GM12878 (cell line): ENCODE data around the gene CD79A. TPM values are rescaled to one million over a fixed set of nuclear protein-coding genes. Genes with fewer than 3 reads are reported as not detected.

ENCODE experiments used
- ATAC-seq: fragments of 200-7000 bp; cut with Tn5 transposase; 3 replicates; pipeline ENCODE4 v1.9.1; 2020; ENCODE audit warnings: mild to moderate bottlenecking, moderate library complexity
- BruUV-seq: library from RNA; stranded (reverse); fragments of 400-500 nt; replicated peaks from 2 replicates; lab custom pipeline; 2021; lab: Mats Ljungman, UMichigan
- CTCF ChIA-PET: fragments of 300-600 bp; sonication (Branson Sonifier 250); formaldehyde crosslinking; extraction: SDS; loops from one replicate; lab custom pipeline; 2021; ENCODE audit warnings: inconsistent platforms; lab: Yijun Ruan, JAX
- POLR2A ChIA-PET: fragments of 350-600 bp; formaldehyde crosslinking; extraction: SDS; loops from one replicate; lab custom pipeline; 2021; ENCODE audit warnings: inconsistent platforms; lab: Charles Lee
- RAD21 ChIA-PET: fragments of 300-600 bp; sonication (Branson Sonifier 250); formaldehyde crosslinking; loops from one replicate; lab custom pipeline; 2023; ENCODE audit warnings: antibody characterized with exemption; ENCODE audit not compliant: unreplicated experiment; lab: Charles Lee
- SMC1A ChIA-PET: fragments of 300-600 bp; sonication (Branson Sonifier 250); formaldehyde crosslinking; loops from one replicate; lab custom pipeline; 2023; ENCODE audit not compliant: unreplicated experiment, uncharacterized antibody; lab: Charles Lee
- DNase-seq: peaks from one replicate; pipeline ENCODE4 v3.0.0-alpha.2; 2011; ENCODE audit warnings: low read depth, low spot score
- FAIRE-seq: peaks from 3 replicates; lab custom pipeline; 2011; peaks lifted over from hg19 to GRCh38; lab: Jason Lieb, UNC
- H2AFZ ChIP-seq: 2 replicates; pipeline ENCODE4 v1.6.0; 2011; ENCODE audit warnings: low read depth, low read length, control low read depth; ENCODE audit not compliant: control insufficient read depth
- H3K27ac ChIP-seq: 2 replicates; pipeline ENCODE4 v1.5.1; 2011; ENCODE audit warnings: control low read depth; ENCODE audit not compliant: control insufficient read depth, insufficient read depth
- H3K27me3 ChIP-seq, 2 experiments: replicated peaks in 1 of 2; 2 replicates each; pipeline versions ENCODE4 v1.6.0 to v1.6.1; 2011; ENCODE audit warnings: low read length in 1 of 2; ENCODE audit not compliant: control insufficient read depth in 2 of 2, insufficient read depth in 2 of 2
- H3K36me3 ChIP-seq, 2 experiments: 2 replicates each; pipeline ENCODE4 v1.5.1; 2011; ENCODE audit warnings: low read length in 1 of 2; ENCODE audit not compliant: control insufficient read depth in 2 of 2, insufficient read depth in 2 of 2
- H3K4me1 ChIP-seq: 2 replicates; pipeline ENCODE4 v1.6.1; 2011; ENCODE audit warnings: mild to moderate bottlenecking, low read length, moderate library complexity, mixed read lengths; ENCODE audit not compliant: control insufficient read depth, insufficient read depth
- H3K4me2 ChIP-seq: 2 replicates; pipeline ENCODE4 v1.6.0; 2011; ENCODE audit warnings: control low read depth; ENCODE audit not compliant: control insufficient read depth, insufficient read depth
- H3K4me3 ChIP-seq: fragments of 200-600 bp; sonication (generic); 2 replicates; pipeline ENCODE4 v1.5.1; 2016
- H3K79me2 ChIP-seq: 2 replicates; pipeline ENCODE4 v1.6.0; 2011; ENCODE audit warnings: low read length; ENCODE audit not compliant: control insufficient read depth, insufficient read depth
- H3K9ac ChIP-seq: 2 replicates; pipeline ENCODE4 v1.8.0; 2011; ENCODE audit warnings: low read length, control low read depth, mixed read lengths; ENCODE audit not compliant: control insufficient read depth, insufficient read depth
- H3K9me3 ChIP-seq: replicated peaks from 3 replicates; pipeline ENCODE4 v1.5.1; 2011; ENCODE audit warnings: mild to moderate bottlenecking, low read length; ENCODE audit not compliant: control insufficient read depth, insufficient read depth
- H4K20me1 ChIP-seq: 2 replicates; pipeline ENCODE4 v1.6.0; 2011; ENCODE audit not compliant: control insufficient read depth, insufficient read depth
- CREB1 ChIP-seq: IDR thresholded peaks from 2 replicates; pipeline ENCODE4 v1.6.1; 2012; ENCODE audit warnings: low read depth, mild to moderate bottlenecking, inconsistent platforms
- E2F4 ChIP-seq: IDR thresholded peaks from 2 replicates; pipeline ENCODE4 v1.6.1; 2012; ENCODE audit warnings: low read depth, low read length, improper control_type of control experiment
- HDGF ChIP-seq: fragments of 450-650 bp; IDR thresholded peaks from 2 replicates; pipeline ENCODE4 v1.6.1; 2016; ENCODE audit warnings: antibody characterized with exemption
- IRF5 ChIP-seq: fragments of 450-650 bp; IDR thresholded peaks from 2 replicates; pipeline ENCODE4 v1.6.1; 2017; ENCODE audit warnings: borderline replicate concordance
- KLF5 ChIP-seq: fragments of 450-650 bp; IDR thresholded peaks from 2 replicates; pipeline ENCODE4 v1.6.1; 2014; ENCODE audit warnings: mild to moderate bottlenecking; ENCODE audit not compliant: partially characterized antibody
- NRF1 ChIP-seq: conservative IDR thresholded peaks from 2 replicates; pipeline ENCODE4 v1.6.1; 2011; ENCODE audit warnings: mild to moderate bottlenecking, low read depth, low read length, improper control_type of control experiment
- RUNX3 ChIP-seq: IDR thresholded peaks from 2 replicates; pipeline ENCODE4 v1.6.1; 2012; ENCODE audit warnings: low read length, inconsistent platforms
- SMAD5 ChIP-seq: IDR thresholded peaks from 2 replicates; pipeline ENCODE4 v1.6.1; 2016; ENCODE audit warnings: antibody characterized with exemption, low read depth
- SRF ChIP-seq, 2 experiments: IDR thresholded peaks; 2 replicates each; pipeline ENCODE4 v1.6.1; 2011; ENCODE audit warnings: low read depth in 2 of 2, low read length in 2 of 2, mild to moderate bottlenecking in 1 of 2, moderate library complexity in 1 of 2
- TBL1XR1 ChIP-seq: IDR thresholded peaks from 2 replicates; pipeline ENCODE4 v1.6.1; 2012; ENCODE audit warnings: low read depth, low read length, improper control_type of control experiment
- USF2 ChIP-seq: IDR thresholded peaks from 2 replicates; pipeline ENCODE4 v1.6.1; 2011; ENCODE audit warnings: low read depth, low read length, improper control_type of control experiment, borderline replicate concordance
- ZNF687 ChIP-seq: fragments of 450-650 bp; IDR thresholded peaks from 2 replicates; pipeline ENCODE4 v1.6.1; 2017; ENCODE audit warnings: mild to moderate bottlenecking, moderate library complexity
- WGBS: methylation state at CpG from one replicate; pipeline ENCODE4 v1.1.6; 2016; ENCODE audit warnings: low lambda C conversion rate; ENCODE audit not compliant: insufficient replicate concordance, insufficient coverage; ENCODE audit errors: missing lambda C conversion rate; 5-methylcytosine and 5-hydroxymethylcytosine counted together
- in situ Hi-C: fragments of 300-500 bp; cut with MboI; formaldehyde crosslinking; loops from 9 replicates; pipeline ENCODE4 v1.14.3; 2018; ENCODE audit warnings: mixed read lengths
- intact Hi-C: fragments of 100-400 bp; cut with micrococcal nuclease; formaldehyde crosslinking; loops from one replicate; pipeline ENCODE4 v1.14.2; 2022; ENCODE audit not compliant: unreplicated experiment
- polyA plus RNA-seq, 11 experiments: library from polyadenylated mRNA; depleted of rRNA in 4 of 11; unstranded in 6 of 11; stranded (reverse) in 5 of 11; fragments of >200 nt; fragmentation: Nextera tagmentation in 4 of 11; fragmentation: Illumina TruSeq in 1 of 11; extraction: Ambion mirVana in 4 of 11; extraction: Trizol in 1 of 11; gene quantifications; 1 replicate in 1 of 11; 2 replicates in 10 of 11; pipeline versions ENCODE4 v1.2.1 to v1.2.3, GENCODE V29; 2011 to 2016; ENCODE audit warnings: inconsistent platforms in 2 of 11, missing spikeins in 2 of 11, low read depth in 1 of 11
- total RNA-seq, 4 experiments: library from RNA; depleted of rRNA in 3 of 4; stranded (reverse); fragments of >200 nt in 3 of 4; fragmentation: Illumina TruSeq in 1 of 4; extraction: Trizol in 1 of 4; gene quantifications; 2 replicates each; pipeline versions ENCODE4 v1.2.1 to v1.2.3, GENCODE V29; 2013 to 2021

CD79A gene
- total and polyA plus RNA-seq, 10 of the 15 experiments (the other 5 are each of a cell fraction or from before 2014, with no cell fraction given), result 38.8 to 414 (median 282) TPM

- ChIA-PET CTCF (interaction anchor here (1.4 to 4.2 kb wide), 5 partner anchors 13 to 131 kb away, joined by 4 to 24 read pairs (median 6); partner anchors contain the start of gene RPS19), RAD21 (no interaction called here)
- DNase-seq (no peak), FAIRE-seq (no peak)
- no peak overlapping the region for H3K4me2 ChIP-seq
- H3K4me1 ChIP-seq, result no peaks in the 10 kb centered on the region
- no peak overlapping the region for H3K27ac ChIP-seq
- BruUV-seq, result no TSS peak
- peaks cover 2 to 4% of the 10 kb centered on the region in 2 experiments; a peak in 1 of 4 replicates for H3K27me3 ChIP-seq
- H3K9ac ChIP-seq, result no peak overlapping the region
- in situ Hi-C loops, result no loop called here
- 26% methylated on average over 12 of the region's 13 CpGs for WGBS
- no peaks in the 10 kb centered on the region for H3K9me3 ChIP-seq
- no peak for TF ChIP-seq SRF (IDR thresholded peaks at IDR 0.05; ENCODE audit: low read depth in 2 of 2, low read length in 2 of 2)
- no peak for TF ChIP-seq HDGF
- TF ChIP-seq E2F4, result no peak
- no peak for TF ChIP-seq TBL1XR1
- no peak for TF ChIP-seq KLF5
- TF ChIP-seq NRF1, result no peak
- no peak for TF ChIP-seq USF2
- TF ChIP-seq RUNX3, result no peak
- TF ChIP-seq IRF5, result no peak
- no peak for TF ChIP-seq SMAD5
- no peak for TF ChIP-seq ZNF687
- TF ChIP-seq CREB1, result no peak
- TF ChIP-seq, all 136 proteins: peak for 0
- intact Hi-C loops, result no loop called here
- Histone ChIP-seq H4K20me1 (no peaks in the 10 kb centered on the region), H3K36me3 (no peaks in the 10 kb centered on the region), H3K4me3 (no peak overlapping the region), H3K79me2 (no peaks in the 10 kb centered on the region), H2AFZ (no peak overlapping the region)
- SMC1A ChIA-PET, result interaction anchor here (1.1 kb wide), 1 partner anchor 45 kb away, joined by 3 read pairs; no protein-coding TSS in a partner anchor
- no peak for ATAC-seq
- POLR2A ChIA-PET, result no interaction called here
These were observed 38.9 kb upstream of the CD79A start for GRCh38 chr19:41837981-41838708.
